Type B pancreatic cell (in vitro differentiated cells): ENCODE results near the gene KRTAP1-3. TPM values are rescaled to one million over a fixed set of nuclear protein-coding genes. Genes with fewer than 3 reads are reported as not detected.
"Not testable (repeated sequence)": the region's sequence is repeated elsewhere in the genome, so short reads cannot be mapped to it uniquely, and the experiment has no call there.

Experiments used
- DNase-seq: peaks from one replicate; pipeline ENCODE4 v3.0.0; 2021; ENCODE audit warnings: mixed read lengths; ENCODE audit not compliant: unreplicated experiment; ENCODE audit errors: extremely low spot score
- H3K27ac Mint-ChIP-seq: 2 replicates; pipeline ENCODE4 v1.8.0; 2021; ENCODE audit warnings: mild to moderate bottlenecking, mixed read lengths
- H3K27me3 Mint-ChIP-seq: 2 replicates; pipeline ENCODE4 v1.8.0; 2021; ENCODE audit warnings: mixed read lengths
- H3K36me3 Mint-ChIP-seq: 2 replicates; pipeline ENCODE4 v1.8.0; 2021; ENCODE audit warnings: mixed read lengths
- H3K4me1 Mint-ChIP-seq: one replicate; pipeline ENCODE4 v1.8.0; 2021; ENCODE audit warnings: mixed read lengths; ENCODE audit not compliant: unreplicated experiment
- H3K4me3 Mint-ChIP-seq: 2 replicates; pipeline ENCODE4 v1.8.0; 2021; ENCODE audit warnings: mild to moderate bottlenecking, mixed read lengths
- H3K9me3 Mint-ChIP-seq: 2 replicates; pipeline ENCODE4 v1.8.0; 2021; ENCODE audit warnings: mixed read lengths
- long read RNA-seq: library from polyadenylated mRNA; unstranded; transcript quantifications from one replicate; pipeline ENCODE4 v2.0.0, GENCODE V29; 2020
- total RNA-seq: library from RNA; stranded (reverse); gene quantifications from 2 replicates; pipeline ENCODE4 v1.2.1, GENCODE V29; 2021; ENCODE audit warnings: low replicate concordance
- TF ChIP-seq, protein P1 (sequence below): fragments of 200-600 bp; sonication (generic); conservative IDR thresholded peaks from 2 replicates; pipeline ENCODE4 v1.5.0; 2021; ENCODE audit warnings: antibody characterized with exemption, mild to moderate bottlenecking

KRTAP1-3 gene, protein sequence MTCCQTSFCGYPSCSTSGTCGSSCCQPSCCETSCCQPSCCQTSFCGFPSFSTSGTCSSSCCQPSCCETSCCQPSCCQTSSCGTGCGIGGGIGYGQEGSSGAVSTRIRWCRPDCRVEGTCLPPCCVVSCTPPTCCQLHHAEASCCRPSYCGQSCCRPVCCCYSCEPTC
- total RNA-seq, result not detected in 2 replicates
- long read RNA-seq, result 0 reads

DNA sequence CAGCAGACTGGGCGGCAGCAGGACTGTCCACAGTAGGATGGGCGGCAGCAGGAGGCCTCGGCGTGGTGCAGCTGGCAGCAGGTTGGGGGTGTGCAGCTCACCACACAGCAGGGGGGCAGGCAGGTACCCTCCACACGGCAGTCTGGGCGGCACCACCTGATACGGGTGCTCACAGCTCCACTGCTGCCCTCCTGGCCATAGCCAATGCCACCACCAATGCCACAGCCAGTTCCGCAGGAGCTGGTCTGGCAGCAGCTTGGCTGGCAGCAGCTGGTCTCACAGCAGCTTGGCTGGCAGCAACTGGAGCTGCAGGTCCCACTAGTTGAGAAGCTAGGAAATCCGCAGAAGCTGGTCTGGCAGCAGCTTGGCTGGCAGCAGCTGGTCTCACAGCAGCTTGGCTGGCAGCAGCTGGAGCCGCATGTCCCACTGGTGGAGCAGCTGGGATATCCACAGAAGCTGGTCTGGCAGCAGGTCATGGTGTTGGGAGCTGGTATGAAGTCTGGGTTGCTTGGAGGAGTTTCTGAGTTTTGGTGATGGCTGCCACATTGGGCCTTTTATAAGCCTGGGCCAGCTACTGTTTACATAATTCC, at the start of gene KRTAP1-3:
TSS of gene KRTAP1-3 (minus strand) at position 529 of the 590 bp plus-strand sequence. CDS start at position 476, 53 bp downstream.
- not testable (repeated sequence) for H3K27me3 Mint-ChIP-seq, H3K27ac Mint-ChIP-seq, DNase-seq, H3K4me1 Mint-ChIP-seq, H3K9me3 Mint-ChIP-seq, H3K36me3 Mint-ChIP-seq, H3K4me3 Mint-ChIP-seq

DNA sequence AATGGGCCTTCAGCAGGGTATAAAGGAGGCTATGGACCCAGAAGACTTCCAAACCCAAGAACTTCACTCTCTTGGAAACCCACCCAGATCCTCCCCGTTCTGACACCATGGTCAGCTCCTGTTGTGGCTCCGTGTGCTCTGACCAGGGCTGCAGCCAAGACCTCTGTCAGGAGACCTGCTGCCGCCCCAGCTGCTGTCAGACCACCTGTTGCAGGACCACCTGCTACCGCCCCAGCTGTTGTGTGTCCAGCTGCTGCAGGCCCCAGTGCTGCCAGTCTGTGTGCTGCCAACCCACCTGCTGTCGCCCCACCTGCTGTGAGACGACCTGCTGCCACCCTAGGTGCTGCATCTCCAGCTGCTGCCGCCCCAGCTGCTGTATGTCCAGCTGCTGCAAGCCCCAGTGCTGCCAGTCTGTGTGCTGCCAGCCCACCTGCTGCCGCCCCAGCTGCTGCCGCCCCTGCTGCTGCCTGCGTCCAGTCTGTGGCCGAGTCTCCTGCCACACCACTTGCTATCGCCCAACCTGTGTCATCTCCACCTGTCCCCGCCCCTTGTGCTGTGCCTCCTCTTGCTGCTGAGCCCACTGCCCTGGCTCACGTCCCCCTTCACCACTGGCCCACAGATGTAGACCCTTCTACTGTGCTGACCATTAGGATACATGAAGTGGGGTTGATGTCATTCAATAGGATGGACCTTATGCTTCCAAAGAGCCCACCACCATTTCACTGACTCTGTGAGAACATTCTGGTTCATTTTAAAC, 49.6 kb upstream of the KRTAP1-3 start, which contains the start of gene KRTAP4-7:
TSS of gene KRTAP4-7 (plus strand) at position 51 of the 757 bp plus-strand sequence. CDS start at position 108, 57 bp downstream.
- H3K4me1 Mint-ChIP-seq, H3K27me3 Mint-ChIP-seq, H3K27ac Mint-ChIP-seq, H3K9me3 Mint-ChIP-seq, H3K4me3 Mint-ChIP-seq, DNase-seq, H3K36me3 Mint-ChIP-seq: not testable (repeated sequence)

DNA sequence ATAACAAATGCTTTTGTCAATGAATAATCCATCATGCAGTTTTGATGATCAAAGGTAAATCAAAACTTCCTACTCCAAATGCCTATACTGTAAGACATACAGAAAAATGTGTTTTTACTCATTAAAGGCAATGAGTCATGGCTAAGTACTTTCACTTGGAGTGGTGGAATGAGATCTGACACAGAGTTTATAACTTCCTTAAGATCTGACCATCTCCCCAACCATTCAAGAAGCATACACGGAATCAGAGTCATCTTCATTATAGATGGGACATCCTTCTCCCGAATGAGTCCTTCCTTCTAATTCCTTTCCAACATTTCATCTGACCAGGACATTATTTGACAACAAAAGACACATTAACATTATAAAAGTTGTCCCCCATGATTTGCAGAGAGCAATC, 48.8 kb upstream of the KRTAP1-3 start:
- not testable (repeated sequence) for H3K4me1 Mint-ChIP-seq, H3K27ac Mint-ChIP-seq, DNase-seq, H3K27me3 Mint-ChIP-seq, H3K4me3 Mint-ChIP-seq, H3K36me3 Mint-ChIP-seq, H3K9me3 Mint-ChIP-seq

DNA sequence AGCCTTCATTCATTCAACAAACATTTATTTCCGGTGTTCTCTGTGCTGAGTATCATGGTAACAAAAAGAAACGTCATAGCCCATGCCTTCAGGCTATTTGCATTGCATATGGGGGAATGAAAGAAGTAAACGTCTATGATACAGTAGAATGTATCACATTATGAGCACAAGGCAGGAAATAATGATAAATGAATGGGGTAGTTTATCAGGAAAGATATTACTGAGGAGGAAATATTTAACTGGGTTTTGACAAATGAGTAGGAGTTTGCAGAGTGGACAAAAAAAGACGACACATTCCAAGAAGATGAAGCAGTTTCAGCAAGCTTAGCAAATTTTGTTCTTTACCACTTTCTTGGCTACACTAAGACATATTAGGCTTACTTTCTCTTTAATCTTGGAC, 48.0 kb upstream of the KRTAP1-3 start:
- Mint-ChIP-seq H3K9me3 (peaks cover 5% of the 10 kb centered on the region), H3K27ac (peak overlapping the region; percentile 74), H3K27me3 (no peaks in the 10 kb centered on the region), H3K4me1 (peaks cover 6% of the 10 kb centered on the region), H3K36me3 (peaks cover 4% of the 10 kb centered on the region), H3K4me3 (peak overlapping the region; percentile 21)
- TF ChIP-seq, protein P1, sequence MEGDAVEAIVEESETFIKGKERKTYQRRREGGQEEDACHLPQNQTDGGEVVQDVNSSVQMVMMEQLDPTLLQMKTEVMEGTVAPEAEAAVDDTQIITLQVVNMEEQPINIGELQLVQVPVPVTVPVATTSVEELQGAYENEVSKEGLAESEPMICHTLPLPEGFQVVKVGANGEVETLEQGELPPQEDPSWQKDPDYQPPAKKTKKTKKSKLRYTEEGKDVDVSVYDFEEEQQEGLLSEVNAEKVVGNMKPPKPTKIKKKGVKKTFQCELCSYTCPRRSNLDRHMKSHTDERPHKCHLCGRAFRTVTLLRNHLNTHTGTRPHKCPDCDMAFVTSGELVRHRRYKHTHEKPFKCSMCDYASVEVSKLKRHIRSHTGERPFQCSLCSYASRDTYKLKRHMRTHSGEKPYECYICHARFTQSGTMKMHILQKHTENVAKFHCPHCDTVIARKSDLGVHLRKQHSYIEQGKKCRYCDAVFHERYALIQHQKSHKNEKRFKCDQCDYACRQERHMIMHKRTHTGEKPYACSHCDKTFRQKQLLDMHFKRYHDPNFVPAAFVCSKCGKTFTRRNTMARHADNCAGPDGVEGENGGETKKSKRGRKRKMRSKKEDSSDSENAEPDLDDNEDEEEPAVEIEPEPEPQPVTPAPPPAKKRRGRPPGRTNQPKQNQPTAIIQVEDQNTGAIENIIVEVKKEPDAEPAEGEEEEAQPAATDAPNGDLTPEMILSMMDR, result no peak
- DNase-seq, result no peak

DNA sequence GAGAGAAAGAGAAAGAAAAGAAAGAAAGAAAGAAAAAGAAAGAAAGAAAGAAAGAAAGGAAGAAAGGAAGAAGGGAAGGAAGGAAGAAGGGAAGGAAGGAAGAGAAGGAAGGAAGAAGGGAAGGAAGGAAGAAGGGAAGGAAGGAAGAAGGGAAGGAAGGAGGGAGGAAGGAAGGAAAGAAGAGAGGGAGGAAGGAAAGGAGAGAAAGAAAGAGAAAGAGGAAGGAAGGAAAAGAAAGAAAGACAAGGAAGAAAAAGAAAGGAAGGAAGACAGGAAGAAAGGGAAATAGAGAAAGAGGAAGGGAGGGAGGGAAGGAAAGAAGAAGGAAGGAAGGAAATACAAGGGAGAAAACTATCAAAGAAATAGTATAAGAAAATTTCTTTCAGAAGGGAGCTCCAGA, 42.1 kb upstream of the KRTAP1-3 start:
- no peaks in the 10 kb centered on the region for H3K4me1 Mint-ChIP-seq
- H3K27ac Mint-ChIP-seq, result no peak overlapping the region
- H3K36me3 Mint-ChIP-seq, result peaks cover 4% of the 10 kb centered on the region
- H3K27me3 Mint-ChIP-seq, result peaks cover 4% of the 10 kb centered on the region
- TF ChIP-seq, protein P1, result no peak
- H3K9me3 Mint-ChIP-seq, result no peaks in the 10 kb centered on the region
- no peak for DNase-seq
- no peak overlapping the region for H3K4me3 Mint-ChIP-seq

DNA sequence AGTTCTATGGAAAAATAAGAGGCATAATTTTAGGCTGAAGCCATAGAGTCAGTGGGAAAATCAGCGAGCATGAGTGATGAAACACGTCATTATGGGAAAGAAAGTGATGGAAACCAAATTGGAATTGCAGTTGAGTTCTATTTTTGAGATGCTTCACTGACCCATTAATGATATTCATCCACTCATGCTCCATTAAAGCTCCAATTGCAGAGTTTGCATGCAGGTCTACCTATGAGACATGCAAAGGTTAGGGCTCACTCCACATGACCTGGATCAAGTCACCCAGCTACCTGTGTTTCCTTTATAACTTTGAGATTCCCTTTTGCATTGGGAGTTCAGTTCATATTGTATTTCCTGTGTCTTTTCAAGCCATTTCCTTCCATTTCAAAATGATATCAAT, 39.0 kb upstream of the KRTAP1-3 start:
- Mint-ChIP-seq H3K4me3 (no peak overlapping the region), H3K9me3 (no peaks in the 10 kb centered on the region), H3K4me1 (no peaks in the 10 kb centered on the region), H3K36me3 (no peaks in the 10 kb centered on the region), H3K27me3 (peaks cover 4% of the 10 kb centered on the region), H3K27ac (no peak overlapping the region)
- TF ChIP-seq, protein P1, result no peak
- no peak for DNase-seq
